Ishikawa (cell line): ENCODE measurements around the gene FBH1.

Experiments
- CEBPB ChIP-seq: IDR thresholded peaks from 2 replicates; pipeline ENCODE4 v1.6.1; 2012
- CREB1 ChIP-seq: IDR thresholded peaks from 2 replicates; pipeline ENCODE4 v1.6.1; 2012; ENCODE audit warnings: low read depth
- EGR1 ChIP-seq: IDR thresholded peaks from 2 replicates; pipeline ENCODE4 v1.6.1; 2012
- EP300 ChIP-seq: IDR thresholded peaks from 2 replicates; pipeline ENCODE4 v1.6.1; 2012; ENCODE audit warnings: borderline replicate concordance
- FOXM1 ChIP-seq: IDR thresholded peaks from 2 replicates; pipeline ENCODE4 v1.6.1; 2012; ENCODE audit warnings: low read depth, borderline replicate concordance
- MAX ChIP-seq: IDR thresholded peaks from 2 replicates; pipeline ENCODE4 v1.6.1; 2012
- NFIC ChIP-seq: IDR thresholded peaks from 2 replicates; pipeline ENCODE4 v1.6.1; 2012
- RAD21 ChIP-seq: IDR thresholded peaks from 2 replicates; pipeline ENCODE4 v1.6.1; 2012; ENCODE audit warnings: low read depth
- REST ChIP-seq: IDR thresholded peaks from 2 replicates; pipeline ENCODE4 v1.6.1; 2012; ENCODE audit warnings: low read depth, mild to moderate bottlenecking
- TAF1 ChIP-seq: IDR thresholded peaks from 2 replicates; pipeline ENCODE4 v1.6.1; 2012; ENCODE audit warnings: low read depth, mild to moderate bottlenecking
- TCF12 ChIP-seq: IDR thresholded peaks from 2 replicates; pipeline ENCODE4 v1.6.1; 2012; ENCODE audit warnings: low read depth
- TEAD4 ChIP-seq: IDR thresholded peaks from 2 replicates; pipeline ENCODE4 v1.6.1; 2012
- USF1 ChIP-seq: IDR thresholded peaks from 2 replicates; pipeline ENCODE4 v1.6.1; 2012
- YY1 ChIP-seq: IDR thresholded peaks from 2 replicates; pipeline ENCODE4 v1.6.1; 2012; ENCODE audit warnings: low read depth

GRCh38 chr10:5942001-5942400 is 52.0 kb downstream of the FBH1 start:
- TF ChIP-seq MAX: no peak
- no peak for TF ChIP-seq REST
- TF ChIP-seq YY1: no peak
- TF ChIP-seq CEBPB: no peak
- TF ChIP-seq TEAD4: no peak
- TF ChIP-seq EP300: no peak
- no peak for TF ChIP-seq USF1
- no peak for TF ChIP-seq TAF1
- no peak for TF ChIP-seq CREB1
- TF ChIP-seq EGR1: no peak
- no peak for TF ChIP-seq NFIC
- TF ChIP-seq RAD21: no peak
- TF ChIP-seq FOXM1: no peak
- TF ChIP-seq TCF12: no peak
